SK-N-SH (cell line): ENCODE results near the gene DNASE1L3. TPM values are rescaled to one million over a fixed set of nuclear protein-coding genes. Genes with fewer than 3 reads are reported as not detected.

Experiments used
- CTCF ChIA-PET: fragments of 300-600, 350-600 bp; formaldehyde crosslinking; extraction: SDS; loops from one replicate; lab custom pipeline; 2021; lab: Yijun Ruan, JAX
- POLR2A ChIA-PET: fragments of 350-600 bp; sonication (Branson Sonifier 250); formaldehyde crosslinking; extraction: SDS; loops from one replicate; lab custom pipeline; 2020; ENCODE audit warnings: antibody characterized with exemption, inconsistent platforms; lab: Yijun Ruan, JAX
- DNase-seq: peaks from one replicate; pipeline ENCODE4 v3.0.0; 2012
- H2AFZ ChIP-seq: fragments of 200-600 bp; sonication (generic); 2 replicates; pipeline ENCODE4 v1.8.1; 2016; ENCODE audit warnings: antibody characterized with exemption, mild to moderate bottlenecking, low read depth
- H3F3A ChIP-seq: fragments of 200-600 bp; sonication (generic); replicated peaks from 2 replicates; pipeline ENCODE3; 2016; ENCODE audit warnings: antibody characterized with exemption, mild to moderate bottlenecking; ENCODE audit not compliant: insufficient read depth
- H3K27ac ChIP-seq, 2 experiments: fragments of 200-500 bp in 1 of 2; fragments of 200-600 bp in 1 of 2; sonication (Bioruptor generic) in 1 of 2; sonication (generic), shearing (Covaris generic) in 1 of 2; 2 replicates each; pipeline versions ENCODE4 v1.5.1 to v1.6.1; 2014 to 2016; ENCODE audit warnings: low read depth in 2 of 2, inconsistent platforms in 1 of 2, low read length in 1 of 2, mild to moderate bottlenecking in 1 of 2, mixed read lengths in 1 of 2
- H3K27me3 ChIP-seq: fragments of 200-600 bp; sonication (generic), shearing (Covaris generic); 2 replicates; pipeline ENCODE4 v1.6.1; 2016; ENCODE audit warnings: mixed run types; ENCODE audit not compliant: insufficient read depth
- H3K36me3 ChIP-seq, 2 experiments: fragments of 200-500 bp in 1 of 2; fragments of 200-600 bp in 1 of 2; sonication (Bioruptor generic) in 1 of 2; sonication (generic) in 1 of 2; replicated peaks in 1 of 2; 2 replicates each; pipeline versions ENCODE3 to v1.5.1; 2014 to 2016; ENCODE audit warnings: low read length in 1 of 2, mild to moderate bottlenecking in 1 of 2; ENCODE audit not compliant: insufficient read depth in 2 of 2, control insufficient read depth in 1 of 2
- H3K4me1 ChIP-seq, 2 experiments: fragments of 200-500 bp in 1 of 2; fragments of 200-600 bp in 1 of 2; sonication (Bioruptor generic) in 1 of 2; sonication (generic), shearing (Covaris generic) in 1 of 2; 2 replicates each; pipeline versions ENCODE4 v1.5.1 to v1.6.1; 2014 to 2016; ENCODE audit warnings: low read depth in 1 of 2, low read length in 1 of 2, mixed run types in 1 of 2; ENCODE audit not compliant: insufficient read depth in 2 of 2, control insufficient read depth in 1 of 2
- H3K4me2 ChIP-seq: fragments of 200-600 bp; sonication (generic), shearing (Covaris generic); 2 replicates; pipeline ENCODE4 v1.6.1; 2017; ENCODE audit warnings: mixed run types
- H3K4me3 ChIP-seq, 2 experiments: fragments of 200-500 bp in 1 of 2; fragments of 200-600 bp in 1 of 2; sonication (Bioruptor generic) in 1 of 2; sonication (generic), shearing (Covaris generic) in 1 of 2; 2 replicates each; pipeline versions ENCODE4 v1.5.1 to v1.8.1; 2014 to 2016; ENCODE audit warnings: low read depth in 2 of 2, inconsistent platforms in 1 of 2, low read length in 1 of 2, mild to moderate bottlenecking in 1 of 2, mixed read lengths in 1 of 2, moderate library complexity in 1 of 2
- H3K79me2 ChIP-seq: fragments of 200-600 bp; sonication (generic); 2 replicates; pipeline ENCODE4 v1.8.1; 2017; ENCODE audit warnings: mild to moderate bottlenecking; ENCODE audit not compliant: insufficient read depth
- H3K9ac ChIP-seq: fragments of 200-600 bp; sonication (generic); 2 replicates; pipeline ENCODE4 v1.6.1; 2017; ENCODE audit warnings: mixed run types
- H3K9me2 ChIP-seq: fragments of 200-600 bp; sonication (generic); 2 replicates; pipeline ENCODE4 v1.6.1; 2017; ENCODE audit warnings: mixed run types
- H3K9me3 ChIP-seq: fragments of 200-600 bp; sonication (generic); 2 replicates; pipeline ENCODE4 v1.6.1; 2017; ENCODE audit warnings: mixed run types, mild to moderate bottlenecking, moderate library complexity
- H4K20me1 ChIP-seq: fragments of 200-600 bp; sonication (generic); 2 replicates; pipeline ENCODE4 v1.6.1; 2017; ENCODE audit warnings: mild to moderate bottlenecking, mixed run types; ENCODE audit not compliant: insufficient read depth
- CTCF ChIP-seq: fragments of 200-600 bp; sonication (generic); IDR thresholded peaks from 2 replicates; pipeline ENCODE4 v1.6.1; 2017; ENCODE audit warnings: antibody characterized with exemption, mild to moderate bottlenecking, moderate library complexity
- EZH2phosphoT487 ChIP-seq: fragments of 200-600 bp; sonication (generic); IDR thresholded peaks from 2 replicates; pipeline ENCODE4 v1.6.1; 2017; ENCODE audit warnings: low read depth, mixed run types, mild to moderate bottlenecking, antibody characterized with exemption, moderate library complexity, borderline replicate concordance
- FOSL2 ChIP-seq: IDR thresholded peaks from 2 replicates; pipeline ENCODE4 v1.4.0; 2012; ENCODE audit warnings: low read depth, mild to moderate bottlenecking, moderate library complexity, borderline replicate concordance
- MAX ChIP-seq: IDR thresholded peaks from 2 replicates; pipeline ENCODE4 v1.4.0; 2012; ENCODE audit warnings: low read depth
- MEF2A ChIP-seq: IDR thresholded peaks from 2 replicates; pipeline ENCODE4 v1.4.0; 2012; ENCODE audit warnings: low read depth, borderline replicate concordance
- MXI1 ChIP-seq: IDR thresholded peaks from 2 replicates; pipeline ENCODE4 v1.6.1; 2012; ENCODE audit warnings: mild to moderate bottlenecking, low read depth, low read length, improper control_type of control experiment
- NFIC ChIP-seq: IDR thresholded peaks from 2 replicates; pipeline ENCODE4 v1.4.0; 2012; ENCODE audit warnings: borderline replicate concordance
- NRF1 ChIP-seq: IDR thresholded peaks from 2 replicates; pipeline ENCODE4 v1.6.1; 2012; ENCODE audit warnings: low read depth, mild to moderate bottlenecking, low read length
- REST ChIP-seq: IDR thresholded peaks from 2 replicates; pipeline ENCODE4 v1.6.1; 2012; ENCODE audit warnings: mild to moderate bottlenecking, low read depth, low read length, moderate library complexity
- SIN3A ChIP-seq: IDR thresholded peaks from 2 replicates; pipeline ENCODE4 v1.6.1; 2012; ENCODE audit warnings: low read depth, mild to moderate bottlenecking, low read length, moderate library complexity, borderline replicate concordance
- SMC3 ChIP-seq: IDR thresholded peaks from 2 replicates; pipeline ENCODE4 v1.6.1; 2012; ENCODE audit warnings: low read depth, low read length, improper control_type of control experiment
- TCF12 ChIP-seq: IDR thresholded peaks from 2 replicates; pipeline ENCODE4 v1.4.0; 2012
- ZBTB33 ChIP-seq: IDR thresholded peaks from 2 replicates; pipeline ENCODE4 v1.4.0; 2012; ENCODE audit warnings: low read depth, borderline replicate concordance
- WGBS: methylation state at CpG from one replicate; pipeline ENCODE4 v1.1.6; 2017; ENCODE audit warnings: low lambda C conversion rate; 5-methylcytosine and 5-hydroxymethylcytosine counted together
- polyA plus RNA-seq, 3 experiments: library from polyadenylated mRNA; depleted of rRNA; stranded (reverse); fragments of >200 nt; gene quantifications; 2 replicates each; pipeline ENCODE4 v1.2.3, GENCODE V29; 2012

Gene DNASE1L3
- polyA plus RNA-seq, 1 of the 3 experiments (the other 2 are of a cell fraction): not detected

- ChIA-PET POLR2A (no interaction called here), CTCF (interaction anchor here (1.1 to 3.4 kb wide), 2 partner anchors 47 to 162 kb away, joined by 3 to 37 read pairs; partner anchors contain the start of gene FLNB)
- whole genome bisulfite sequencing: 93% methylated on average over 9 of the region's 9 CpGs
- no peak overlapping the region for H3K27ac ChIP-seq
- H3K79me2 ChIP-seq: no peaks in the 10 kb centered on the region; the same call in 1 of the 2 replicates
- TF ChIP-seq MAX: no peak
- TF ChIP-seq TCF12: no peak
- TF ChIP-seq CTCF: no peak
- no peak for TF ChIP-seq ZBTB33
- TF ChIP-seq NFIC: no peak
- no peak for TF ChIP-seq EZH2phosphoT487
- no peak for TF ChIP-seq MEF2A
- no peak overlapping the region for H2AFZ ChIP-seq
- H3K9me2 ChIP-seq: no peaks in the 10 kb centered on the region
- no peak for DNase-seq
- no peaks in the 10 kb centered on the region for H3K27me3 ChIP-seq
- peaks cover 24 to 46% of the 10 kb centered on the region in 2 experiments for H3K36me3 ChIP-seq
- H3K9me3 ChIP-seq: no peaks in the 10 kb centered on the region
- no peaks in the 10 kb centered on the region; a peak in 1 of 4 replicates for H3K4me1 ChIP-seq
- no peak overlapping the region for H3K9ac ChIP-seq
- H3F3A ChIP-seq: peaks cover 9% of the 10 kb centered on the region
- H3K4me3 ChIP-seq: no peak overlapping the region
- H4K20me1 ChIP-seq: no peaks in the 10 kb centered on the region
- no peak overlapping the region for H3K4me2 ChIP-seq
Measured at GRCh38 chr3:58171126-58171525, 39.6 kb downstream of the DNASE1L3 start.

GRCh38 chr3:58170376-58170775 lies 40.4 kb downstream of the DNASE1L3 start:
- Histone ChIP-seq H2AFZ (no peak overlapping the region), H3F3A (peaks cover 9% of the 10 kb centered on the region), H3K4me1 (peaks cover 0 to 4% of the 10 kb centered on the region in 2 experiments; a peak in 1 of 4 replicates), H3K9me2 (no peaks in the 10 kb centered on the region), H3K9ac (no peak overlapping the region), H3K9me3 (no peaks in the 10 kb centered on the region), H3K4me2 (no peak overlapping the region), H3K4me3 (no peak overlapping the region), H3K36me3 (peaks cover 24 to 47% of the 10 kb centered on the region in 2 experiments), H4K20me1 (no peaks in the 10 kb centered on the region), H3K27me3 (no peaks in the 10 kb centered on the region), H3K79me2 (no peaks in the 10 kb centered on the region; the same call in 1 of the 2 replicates), H3K27ac (no peak overlapping the region)
- ChIA-PET CTCF (no interaction called here), POLR2A (no interaction called here)
- 87% methylated on average over 11 of the region's 11 CpGs for WGBS
- no peak for DNase-seq
- TF ChIP-seq SIN3A (no peak), FOSL2 (no peak), REST (no peak), MXI1 (no peak), SMC3 (no peak), EZH2phosphoT487 (no peak), NRF1 (no peak)
